NT2/D1 (cell line): ENCODE results near the gene TTLL7.

Source experiments
- DNase-seq: peaks from one replicate; pipeline ENCODE4 v3.0.0-alpha.2; 2011; ENCODE audit warnings: low read depth, low spot score
- H3K27me3 ChIP-seq: 2 replicates; pipeline ENCODE4 v1.6.0; 2011; ENCODE audit warnings: mild to moderate bottlenecking; ENCODE audit not compliant: insufficient read length, insufficient read depth
- H3K36me3 ChIP-seq: 2 replicates; pipeline ENCODE4 v1.6.1; 2011; ENCODE audit warnings: mild to moderate bottlenecking, low read length, mixed read lengths; ENCODE audit not compliant: insufficient read depth, insufficient read length
- H3K4me1 ChIP-seq: 2 replicates; pipeline ENCODE4 v1.5.1; 2011; ENCODE audit not compliant: insufficient read depth, insufficient read length
- H3K4me3 ChIP-seq: 2 replicates; pipeline ENCODE4 v1.5.1; 2011; ENCODE audit warnings: low read depth; ENCODE audit not compliant: insufficient read length
- H3K9ac ChIP-seq: 2 replicates; pipeline ENCODE4 v1.6.0; 2011; ENCODE audit warnings: low read depth; ENCODE audit not compliant: insufficient read length
- H3K9me3 ChIP-seq: 2 replicates; pipeline ENCODE4 v1.5.1; 2011; ENCODE audit warnings: mild to moderate bottlenecking, low read length; ENCODE audit not compliant: insufficient read depth
- SUZ12 ChIP-seq: IDR thresholded peaks from 2 replicates; pipeline ENCODE4 v1.6.1; 2011; ENCODE audit not compliant: insufficient read length, insufficient read depth; ENCODE audit errors: extremely low read depth
- YY1 ChIP-seq: IDR thresholded peaks from 2 replicates; pipeline ENCODE4 v1.6.1; 2011; ENCODE audit not compliant: insufficient read length, insufficient read depth
- ZNF274 ChIP-seq: IDR thresholded peaks from 2 replicates; pipeline ENCODE4 v1.6.1; 2011; ENCODE audit warnings: mild to moderate bottlenecking, low read depth, low read length

TTLL7 gene

GRCh38 chr1:83816836-83817235, 182.1 kb downstream of the TTLL7 start:
- no peaks in the 10 kb centered on the region for H3K4me1 ChIP-seq
- H3K36me3 ChIP-seq = no peaks in the 10 kb centered on the region
- no peak overlapping the region for H3K9ac ChIP-seq
- H3K27me3 ChIP-seq = no peaks in the 10 kb centered on the region
- DNase-seq = no peak
- H3K4me3 ChIP-seq = no peak overlapping the region
- no peak for TF ChIP-seq SUZ12
- no peak for TF ChIP-seq ZNF274
- TF ChIP-seq YY1 = no peak
- H3K9me3 ChIP-seq = 0 out of 2 replicates have a peak, but pooled peaks cover 6% of the 10 kb centered on the region

GRCh38 chr1:83815330-83815729, 183.6 kb downstream of the TTLL7 start:
- Histone ChIP-seq H3K27me3 (no peaks in the 10 kb centered on the region), H3K9me3 (0 out of 2 replicates have a peak, but pooled peaks cover 6% of the 10 kb centered on the region), H3K4me3 (no peak overlapping the region), H3K36me3 (no peaks in the 10 kb centered on the region), H3K4me1 (no peaks in the 10 kb centered on the region), H3K9ac (no peak overlapping the region)
- no peak for DNase-seq
- TF ChIP-seq SUZ12 (no peak), ZNF274 (no peak), YY1 (no peak)
